HCT116 (cell line): ENCODE data around the gene NDUFC2.
"Not testable (repeated sequence)": the region's sequence is repeated elsewhere in the genome, so short reads cannot be mapped to it uniquely, and the experiment has no call there.

Source experiments
- CEBPB ChIP-seq: IDR thresholded peaks from 2 replicates; pipeline ENCODE4 v1.6.1; 2012; ENCODE audit warnings: low read depth
- CTCF ChIP-seq, 3 experiments: fragments of 200-600 bp in 1 of 3; sonication (generic) in 1 of 3; IDR thresholded peaks in 2 of 3; conservative IDR thresholded peaks in 1 of 3; 2 replicates each; pipeline ENCODE4 v1.5.1; 2012 to 2017; ENCODE audit warnings: low read depth in 2 of 3, low read length in 2 of 3, antibody characterized with exemption in 1 of 3, borderline replicate concordance in 1 of 3, control low read depth in 1 of 3, mild to moderate bottlenecking in 1 of 3, mixed read lengths in 1 of 3, mixed run types in 1 of 3, moderate library complexity in 1 of 3; ENCODE audit not compliant: insufficient read depth in 1 of 3
- EZH2phosphoT487 ChIP-seq: fragments of 200-600 bp; IDR thresholded peaks from 2 replicates; pipeline ENCODE4 v1.6.1; 2018; ENCODE audit warnings: antibody characterized with exemption, borderline replicate concordance
- MAX ChIP-seq: IDR thresholded peaks from 2 replicates; pipeline ENCODE4 v1.6.1; 2012
- RAD21 ChIP-seq: IDR thresholded peaks from 2 replicates; pipeline ENCODE4 v1.6.1; 2012; ENCODE audit warnings: low read depth, mild to moderate bottlenecking
- REST ChIP-seq: IDR thresholded peaks from 2 replicates; pipeline ENCODE4 v1.6.1; 2012; ENCODE audit warnings: low read depth
- SIN3A ChIP-seq: IDR thresholded peaks from 2 replicates; pipeline ENCODE4 v1.6.1; 2012; ENCODE audit warnings: low read depth
- SP1 ChIP-seq: IDR thresholded peaks from 2 replicates; pipeline ENCODE4 v1.6.1; 2012; ENCODE audit warnings: low read depth
- TCF7L2 ChIP-seq: IDR thresholded peaks from 2 replicates; pipeline ENCODE4 v1.7.0; 2011; ENCODE audit warnings: borderline replicate concordance, inconsistent platforms; ENCODE audit not compliant: insufficient read depth, insufficient read length; ENCODE audit errors: extremely low read depth
- YY1 ChIP-seq: IDR thresholded peaks from 2 replicates; pipeline ENCODE4 v1.6.1; 2011; ENCODE audit warnings: low read length, low read depth, moderate library complexity, mild to moderate bottlenecking; ENCODE audit not compliant: insufficient replicate concordance; ENCODE audit errors: extremely low read depth

- TF ChIP-seq TCF7L2; RAD21; CTCF (IDR thresholded peaks at IDR 0.05 in 2 of 3, conservative IDR thresholded peaks at IDR 0.05 in 1 of 3; ENCODE audit: borderline replicate concordance in 1 of 3, insufficient read depth in 1 of 3, low read depth in 2 of 3, low read length in 2 of 3); EZH2phosphoT487; MAX; SP1; SIN3A; REST; CEBPB; YY1: not testable (repeated sequence)
Observed at GRCh38 chr11:78041380-78041719, 38.3 kb downstream of the NDUFC2 start.
